IMR-90 (cell line): ENCODE data around the gene ATP6V0A4.

Experiments
- CEBPB ChIP-seq: IDR thresholded peaks from 2 replicates; pipeline ENCODE4 v1.6.1; 2012; ENCODE audit warnings: low read depth, low read length, improper control_type of control experiment
- CTCF ChIP-seq: conservative IDR thresholded peaks from 2 replicates; pipeline ENCODE4 v1.5.1; 2012; ENCODE audit warnings: mild to moderate bottlenecking, low read depth, low read length, improper control_type of control experiment
- FOS ChIP-seq: fragments of 150-350 bp; IDR thresholded peaks from 2 replicates; pipeline ENCODE4 v1.6.1; 2016; ENCODE audit warnings: low read depth, low read length
- MAFK ChIP-seq: IDR thresholded peaks from 2 replicates; pipeline ENCODE4 v1.6.1; 2012; ENCODE audit warnings: low read depth, low read length, improper control_type of control experiment
- MAZ ChIP-seq: IDR thresholded peaks from 2 replicates; pipeline ENCODE4 v1.6.1; 2012; ENCODE audit warnings: low read depth, mild to moderate bottlenecking, low read length, improper control_type of control experiment, moderate library complexity, borderline replicate concordance
- MXI1 ChIP-seq: IDR thresholded peaks from 2 replicates; pipeline ENCODE4 v1.6.1; 2012; ENCODE audit warnings: low read depth, mild to moderate bottlenecking, low read length, moderate library complexity, borderline replicate concordance
- NFE2L2 ChIP-seq: fragments of 150-350 bp; IDR thresholded peaks from 2 replicates; pipeline ENCODE4 v1.6.1; 2016; ENCODE audit warnings: low read depth, mild to moderate bottlenecking, low read length
- POLR2A ChIP-seq: IDR thresholded peaks from 2 replicates; pipeline ENCODE4 v1.6.1; 2012; ENCODE audit warnings: mild to moderate bottlenecking, low read depth, low read length
- RAD21 ChIP-seq: IDR thresholded peaks from 2 replicates; pipeline ENCODE4 v1.6.1; 2012; ENCODE audit warnings: low read length, improper control_type of control experiment
- RCOR1 ChIP-seq: IDR thresholded peaks from 2 replicates; pipeline ENCODE4 v1.6.1; 2012; ENCODE audit warnings: mild to moderate bottlenecking, low read length, improper control_type of control experiment; ENCODE audit not compliant: insufficient replicate concordance
- SMC3 ChIP-seq: fragments of 150-350 bp; IDR thresholded peaks from 2 replicates; pipeline ENCODE4 v1.6.1; 2016; ENCODE audit warnings: low read depth, mild to moderate bottlenecking, antibody characterized with exemption, low read length, moderate library complexity
- USF2 ChIP-seq: fragments of 150-350 bp; IDR thresholded peaks from 2 replicates; pipeline ENCODE4 v1.6.1; 2017; ENCODE audit warnings: mild to moderate bottlenecking, antibody characterized with exemption, low read length, low read depth

GRCh38 chr7:138784692-138785091 lies 13.3 kb downstream of the ATP6V0A4 start:
- TF ChIP-seq FOS (no peak), CTCF (no peak), MXI1 (no peak), NFE2L2 (no peak), POLR2A (no peak), RCOR1 (no peak), SMC3 (no peak), RAD21 (no peak), CEBPB (no peak), MAFK (no peak), USF2 (no peak), MAZ (no peak)
